Fibroblast of mammary gland (primary cell): ENCODE results near the gene AVEN.
"Not testable (repeated sequence)": the region's sequence is repeated elsewhere in the genome, so short reads cannot be mapped to it uniquely, and the experiment has no call there.

ENCODE experiments used
- DNase-seq: peaks from one replicate; pipeline ENCODE4 v3.0.0-alpha.2; 2010; ENCODE audit warnings: low read depth
- H3K4me3 ChIP-seq: 2 replicates; pipeline ENCODE4 v1.5.1; 2011; ENCODE audit warnings: low read depth, mild to moderate bottlenecking, low read length, moderate library complexity; ENCODE audit not compliant: control insufficient read depth
- CTCF ChIP-seq: conservative IDR thresholded peaks from 2 replicates; pipeline ENCODE4 v1.5.1; 2011; ENCODE audit warnings: low read depth, low read length, inconsistent platforms; ENCODE audit not compliant: control insufficient read depth, insufficient read depth

Gene AVEN

GRCh38 chr15:34011481-34011880 lies 27.5 kb downstream of the AVEN start:
- TF ChIP-seq CTCF = no peak
- H3K4me3 ChIP-seq = no peak overlapping the region
- DNase-seq = no peak

- H3K4me3 ChIP-seq = no peak overlapping the region
- TF ChIP-seq CTCF = no peak
- no peak for DNase-seq
These were observed 28.1 kb downstream of the AVEN start for GRCh38 chr15:34010921-34011320.

- no peak for TF ChIP-seq CTCF
These were observed 29.3 kb downstream of the AVEN start for GRCh38 chr15:34009656-34010055.

GRCh38 chr15:34006381-34006780 lies 32.6 kb downstream of the AVEN start:
- DNase-seq = no peak
- no peak for TF ChIP-seq CTCF
- no peak overlapping the region for H3K4me3 ChIP-seq

More at GRCh38 chr15:34009656-34010055, 29.3 kb downstream of the AVEN start:
- DNase-seq = no peak
- no peak overlapping the region for H3K4me3 ChIP-seq

GRCh38 chr15:34001536-34001935 lies 37.5 kb downstream of the AVEN start:
- no peak for TF ChIP-seq CTCF
- no peak overlapping the region for H3K4me3 ChIP-seq
- DNase-seq = peak; percentile 12

GRCh38 chr15:33995666-33996065 lies 43.3 kb downstream of the AVEN start:
- DNase-seq, H3K4me3 ChIP-seq: not testable (repeated sequence)

- H3K4me3 ChIP-seq = no peak overlapping the region
- peak; percentile 45 for DNase-seq
- peak; percentile 48 for TF ChIP-seq CTCF
These were observed 44.9 kb downstream of the AVEN start for GRCh38 chr15:33994005-33994615.
